ENCODE measurements around the gene SNCAIP.

Gene SNCAIP

DNA sequence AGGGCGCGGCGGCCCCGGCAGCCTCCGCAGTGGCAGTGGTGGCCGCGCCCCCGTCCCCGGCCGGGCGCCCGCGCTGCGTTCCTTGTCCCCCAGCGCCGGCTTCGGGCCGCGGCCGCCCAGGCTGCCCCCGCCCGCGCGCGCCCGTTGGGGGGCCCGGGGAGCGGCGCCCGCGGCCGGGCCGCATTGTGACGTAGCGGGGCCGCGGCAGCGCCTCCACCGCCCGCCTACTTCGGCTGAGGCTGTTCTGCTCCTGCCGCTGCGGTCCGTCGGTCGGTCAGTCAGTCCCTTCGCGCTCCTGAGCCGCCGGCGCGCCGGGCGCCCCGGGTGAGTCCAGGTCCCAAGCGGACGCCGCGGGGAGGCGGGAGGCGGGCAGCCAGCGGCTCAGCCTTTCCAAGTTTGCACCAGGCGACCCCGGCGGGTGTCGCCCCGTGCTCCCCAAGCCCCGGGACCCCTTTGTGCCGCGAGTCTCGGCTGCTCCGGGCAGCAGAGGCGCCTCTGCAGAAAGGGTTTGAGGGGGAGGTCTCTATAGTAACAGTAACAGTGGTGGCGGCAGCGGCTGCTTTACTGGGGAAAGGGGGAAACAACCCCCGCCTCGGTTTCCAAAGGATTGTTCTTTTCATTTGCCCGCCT, at the start of gene SNCAIP:
SNCAIP (plus strand) TSS at position 277 of the 630 bp plus-strand sequence. CDS start 78,898 bp downstream, outside the sequence.
- DNase-seq (ENCODE audit: low read depth in 2 of 2) = no peak

- DNase-seq (ENCODE audit: low read depth in 2 of 2) = no peak
Observed at GRCh38 chr5:122263352-122264030, 48.5 kb upstream of the SNCAIP start.

DNA sequence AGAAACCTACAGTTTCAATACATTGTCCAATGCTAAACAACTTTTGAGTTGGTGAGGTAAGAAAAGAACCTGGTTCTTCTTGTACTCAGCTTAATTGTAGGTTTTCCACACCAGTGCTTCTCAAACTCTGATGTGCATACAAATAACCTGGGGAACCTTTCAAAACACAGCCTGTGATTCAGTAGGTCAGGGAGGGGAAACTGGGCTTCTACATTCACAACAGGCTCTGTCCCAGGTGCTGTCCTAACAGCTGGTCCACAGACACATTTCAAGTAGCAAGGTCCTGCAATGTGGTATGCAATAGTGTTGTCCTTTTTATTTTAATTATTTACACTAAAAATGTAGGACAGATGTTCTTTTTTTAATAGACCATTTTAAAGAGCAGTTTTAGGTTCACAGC, 47.4 kb upstream of the SNCAIP start:
- no peak for DNase-seq (ENCODE audit: low read depth in 2 of 2)

GRCh38 chr5:122267185-122267584, 44.9 kb upstream of the SNCAIP start:
- no peak for DNase-seq (ENCODE audit: low read depth in 2 of 2)

DNA sequence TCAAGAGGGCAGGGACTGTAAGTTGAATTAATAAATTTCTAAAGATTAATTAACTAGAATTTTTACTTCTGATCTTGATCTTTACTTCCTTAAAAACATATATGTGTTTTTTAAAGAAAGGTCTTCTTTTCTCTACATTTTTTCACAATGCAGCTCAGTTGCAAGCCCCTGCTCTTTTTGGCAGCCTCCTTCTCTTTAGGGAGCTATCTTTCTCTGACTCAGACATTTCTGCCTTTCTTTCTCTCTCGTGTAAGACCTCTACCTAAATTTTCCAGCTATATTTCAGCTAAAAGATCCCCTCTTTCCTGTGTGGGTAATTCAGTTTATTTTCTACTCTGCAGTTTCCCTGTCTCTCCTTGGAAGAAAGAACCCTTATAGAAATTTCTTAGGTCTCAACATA, 38.3 kb upstream of the SNCAIP start:
- no peak for DNase-seq (ENCODE audit: low read depth in 2 of 2)

DNA sequence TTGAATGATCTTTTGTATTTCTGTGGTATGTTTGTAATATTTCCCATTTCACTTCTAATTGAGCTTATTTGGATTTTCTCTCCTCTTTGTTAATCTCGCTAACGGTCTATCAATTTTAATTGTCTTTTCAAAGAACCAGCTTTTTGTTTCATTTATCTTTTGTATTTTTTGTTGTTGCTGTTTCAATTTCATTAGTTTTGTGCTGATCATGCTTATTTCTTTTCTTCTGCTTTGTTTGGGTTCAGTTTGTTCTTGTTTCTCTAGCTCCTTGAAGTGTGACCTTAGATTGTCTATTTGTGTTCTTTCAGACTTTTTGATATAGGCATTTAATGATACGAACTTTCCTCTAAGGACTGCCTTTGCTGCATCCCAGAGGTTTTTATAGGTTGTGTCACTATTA, 28.4 kb upstream of the SNCAIP start:
- DNase-seq (ENCODE audit: low read depth in 2 of 2) = no peak

DNA sequence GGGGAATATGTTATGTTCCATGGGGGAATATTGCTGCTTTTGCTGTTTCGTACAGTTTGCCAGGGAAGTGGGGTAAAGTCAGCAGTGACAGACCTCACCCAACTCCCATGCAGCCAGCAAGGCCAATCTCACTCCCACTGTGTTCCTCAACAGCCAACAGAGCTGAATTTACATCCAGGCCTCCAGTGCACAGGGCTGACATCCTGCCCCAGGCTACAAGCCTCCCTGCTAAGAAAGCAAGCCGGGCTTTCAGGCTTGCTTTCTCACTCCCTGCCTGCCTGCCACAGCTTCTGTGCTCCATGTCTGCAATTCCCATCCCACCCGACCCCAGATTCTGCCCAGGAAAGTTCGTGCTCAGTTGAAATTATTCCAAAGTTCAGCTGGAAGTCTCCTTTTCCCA, 25.5 kb upstream of the SNCAIP start:
- no peak for DNase-seq (ENCODE audit: low read depth in 2 of 2)

GRCh38 chr5:122287101-122287500, 24.9 kb upstream of the SNCAIP start:
- no peak for DNase-seq (ENCODE audit: low read depth in 2 of 2)

- DNase-seq (ENCODE audit: low read depth in 2 of 2) = no peak
Observed at GRCh38 chr5:122291000-122291901, 20.8 kb upstream of the SNCAIP start.

DNA sequence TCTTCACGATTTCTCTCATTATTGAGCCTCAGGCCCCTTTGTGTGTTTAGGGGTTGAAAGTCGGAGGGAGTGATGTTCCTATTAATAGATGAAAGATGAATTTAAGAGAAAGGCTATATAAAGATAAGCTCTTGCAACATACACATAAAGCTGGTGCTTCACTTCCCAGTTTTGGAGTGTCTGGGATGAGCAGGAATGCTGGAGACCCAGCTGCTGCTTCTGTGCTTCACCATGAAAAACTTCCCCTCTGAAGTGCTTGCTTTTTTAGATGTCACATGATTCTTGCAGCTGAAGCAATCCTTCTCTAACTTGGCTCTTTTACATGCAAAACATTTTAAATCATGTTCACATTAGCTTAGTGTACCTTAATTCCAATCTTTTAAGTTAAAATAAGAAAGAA, 19.7 kb upstream of the SNCAIP start:
- no peak for DNase-seq (ENCODE audit: low read depth in 2 of 2)

GRCh38 chr5:122295138-122295537, 16.9 kb upstream of the SNCAIP start:
- DNase-seq (ENCODE audit: low read depth in 2 of 2) = no peak

GRCh38 chr5:122296871-122297270, 15.2 kb upstream of the SNCAIP start:
- DNase-seq (ENCODE audit: low read depth in 2 of 2) = no peak

- DNase-seq (ENCODE audit: low read depth in 2 of 2) = no peak
Observed at GRCh38 chr5:122297587-122298298, 14.3 kb upstream of the SNCAIP start.

DNA sequence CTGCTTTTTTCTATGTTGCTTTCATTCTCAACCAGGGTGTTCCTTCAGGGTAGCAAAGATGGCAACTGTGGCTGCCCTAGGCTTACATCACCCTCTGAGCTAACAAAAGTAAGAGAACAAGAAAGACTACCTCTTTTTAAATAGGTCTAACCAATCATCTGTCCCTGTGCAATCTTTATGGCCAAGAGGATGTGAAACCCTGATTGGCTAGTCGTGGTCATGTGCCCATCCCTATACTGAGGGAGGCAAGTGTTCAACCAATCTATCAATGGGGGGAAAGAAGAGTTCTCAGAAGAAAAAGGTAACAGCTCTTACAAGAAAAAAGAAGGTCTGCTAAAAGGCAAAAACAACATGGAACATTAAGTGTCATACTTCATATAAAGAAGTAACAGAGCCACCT, 11.7 kb upstream of the SNCAIP start:
- no peak for DNase-seq (ENCODE audit: low read depth in 2 of 2)

DNA sequence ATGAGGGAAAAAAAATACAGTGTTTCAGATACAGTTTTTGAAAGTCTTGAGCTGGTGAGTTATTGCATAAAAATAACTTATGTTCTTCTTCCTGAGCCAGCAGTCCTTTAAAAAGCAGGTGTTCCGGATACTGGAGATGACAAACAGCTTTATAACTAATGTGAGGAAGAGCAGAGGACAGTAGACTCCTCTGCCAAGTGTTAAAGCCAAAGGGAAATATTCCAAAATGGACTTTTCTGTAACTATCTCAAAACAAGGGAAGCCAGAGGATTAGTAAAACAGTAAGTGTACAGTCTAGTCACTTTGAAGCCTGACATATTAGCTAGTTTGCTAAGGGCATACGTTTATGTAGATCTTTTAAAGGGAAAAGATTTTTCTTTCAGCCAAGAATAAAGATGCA, 11.0 kb upstream of the SNCAIP start:
- DNase-seq (ENCODE audit: low read depth in 2 of 2) = no peak

- DNase-seq (ENCODE audit: low read depth in 2 of 2) = no peak
Observed at GRCh38 chr5:122304471-122305215, 7.4 kb upstream of the SNCAIP start.

GRCh38 chr5:122306461-122306860, 5.6 kb upstream of the SNCAIP start:
- DNase-seq (ENCODE audit: low read depth in 2 of 2) = no peak

DNA sequence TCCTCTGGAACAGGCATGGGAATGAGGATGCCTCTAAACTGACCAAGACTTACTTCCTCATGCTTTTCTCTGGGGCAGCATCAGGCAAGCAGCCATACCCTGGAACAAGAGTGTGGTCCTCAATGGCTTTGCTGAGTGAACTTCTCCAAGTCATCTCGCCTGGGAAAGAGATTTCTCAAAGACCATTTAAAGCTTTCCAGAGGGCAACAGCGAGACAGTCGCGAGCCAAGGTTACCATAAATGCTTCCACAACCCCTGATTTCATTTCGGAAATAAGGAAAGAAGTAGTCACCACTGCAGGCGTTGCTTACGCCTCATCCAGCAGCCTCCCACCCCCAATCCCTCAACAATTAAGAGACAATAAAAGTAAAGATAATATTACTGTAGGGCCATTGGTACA, 1.1 kb upstream of the SNCAIP start:
- DNase-seq (ENCODE audit: low read depth in 2 of 2) = no peak

GRCh38 chr5:122311497-122311960, 508 bp upstream of the SNCAIP start:
- DNase-seq (ENCODE audit: low read depth in 2 of 2) = no peak

- no peak for DNase-seq (ENCODE audit: low read depth in 2 of 2)
Observed at GRCh38 chr5:122312591-122313406, 762 bp downstream of the SNCAIP start.
